ENCODE results near the gene PRPF31.

DNA sequence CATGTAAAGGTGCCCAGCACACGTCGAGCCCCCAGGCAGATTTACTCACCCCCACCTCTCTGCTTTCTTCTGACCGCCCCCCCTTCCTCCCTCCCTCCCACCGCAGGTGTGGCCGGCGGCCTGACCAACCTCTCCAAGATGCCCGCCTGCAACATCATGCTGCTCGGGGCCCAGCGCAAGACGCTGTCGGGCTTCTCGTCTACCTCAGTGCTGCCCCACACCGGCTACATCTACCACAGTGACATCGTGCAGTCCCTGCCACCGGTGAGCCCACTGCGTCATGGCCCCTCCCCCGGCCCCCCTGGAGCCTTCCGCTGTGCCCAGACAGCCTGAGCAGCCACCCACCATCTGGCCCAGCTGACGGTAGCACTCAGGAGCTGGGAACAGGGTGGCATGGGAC, 8.8 kb downstream of the PRPF31 start:
- TF ChIP-seq, protein P1, sequence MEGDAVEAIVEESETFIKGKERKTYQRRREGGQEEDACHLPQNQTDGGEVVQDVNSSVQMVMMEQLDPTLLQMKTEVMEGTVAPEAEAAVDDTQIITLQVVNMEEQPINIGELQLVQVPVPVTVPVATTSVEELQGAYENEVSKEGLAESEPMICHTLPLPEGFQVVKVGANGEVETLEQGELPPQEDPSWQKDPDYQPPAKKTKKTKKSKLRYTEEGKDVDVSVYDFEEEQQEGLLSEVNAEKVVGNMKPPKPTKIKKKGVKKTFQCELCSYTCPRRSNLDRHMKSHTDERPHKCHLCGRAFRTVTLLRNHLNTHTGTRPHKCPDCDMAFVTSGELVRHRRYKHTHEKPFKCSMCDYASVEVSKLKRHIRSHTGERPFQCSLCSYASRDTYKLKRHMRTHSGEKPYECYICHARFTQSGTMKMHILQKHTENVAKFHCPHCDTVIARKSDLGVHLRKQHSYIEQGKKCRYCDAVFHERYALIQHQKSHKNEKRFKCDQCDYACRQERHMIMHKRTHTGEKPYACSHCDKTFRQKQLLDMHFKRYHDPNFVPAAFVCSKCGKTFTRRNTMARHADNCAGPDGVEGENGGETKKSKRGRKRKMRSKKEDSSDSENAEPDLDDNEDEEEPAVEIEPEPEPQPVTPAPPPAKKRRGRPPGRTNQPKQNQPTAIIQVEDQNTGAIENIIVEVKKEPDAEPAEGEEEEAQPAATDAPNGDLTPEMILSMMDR (IDR thresholded peaks at IDR 0.05) = no peak
- TF ChIP-seq POLR2A (IDR thresholded peaks at IDR 0.05) = no peak
